ENCODE data around the gene NGF. TPM values are rescaled to one million over a fixed set of nuclear protein-coding genes. Genes with fewer than 3 reads are reported as not detected.

NGF gene
- total RNA-seq, 4 donors from 2014 or later, result 0.78 TPM; not detected in 3

DNA sequence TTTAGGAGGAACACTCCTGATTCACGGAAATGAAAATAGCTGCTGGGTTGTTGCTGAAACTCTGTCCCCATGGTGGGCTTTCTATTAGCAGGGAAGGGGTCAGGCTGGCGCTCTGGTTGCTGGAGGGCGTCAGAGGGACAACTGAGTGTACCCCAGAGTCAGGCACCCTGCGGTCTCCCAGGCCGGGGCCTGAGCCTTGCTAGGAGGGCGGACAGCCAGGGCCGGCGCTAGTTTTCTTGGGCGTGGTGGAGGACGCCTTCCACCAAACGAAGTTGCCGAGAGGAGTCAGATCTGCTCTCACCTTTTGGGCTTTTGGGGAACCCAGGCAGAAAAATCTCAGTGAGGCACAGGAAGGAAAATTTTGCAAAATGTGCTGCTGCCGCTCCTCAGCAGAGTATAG, 54.8 kb downstream of the NGF start:
- TF ChIP-seq, protein P1, sequence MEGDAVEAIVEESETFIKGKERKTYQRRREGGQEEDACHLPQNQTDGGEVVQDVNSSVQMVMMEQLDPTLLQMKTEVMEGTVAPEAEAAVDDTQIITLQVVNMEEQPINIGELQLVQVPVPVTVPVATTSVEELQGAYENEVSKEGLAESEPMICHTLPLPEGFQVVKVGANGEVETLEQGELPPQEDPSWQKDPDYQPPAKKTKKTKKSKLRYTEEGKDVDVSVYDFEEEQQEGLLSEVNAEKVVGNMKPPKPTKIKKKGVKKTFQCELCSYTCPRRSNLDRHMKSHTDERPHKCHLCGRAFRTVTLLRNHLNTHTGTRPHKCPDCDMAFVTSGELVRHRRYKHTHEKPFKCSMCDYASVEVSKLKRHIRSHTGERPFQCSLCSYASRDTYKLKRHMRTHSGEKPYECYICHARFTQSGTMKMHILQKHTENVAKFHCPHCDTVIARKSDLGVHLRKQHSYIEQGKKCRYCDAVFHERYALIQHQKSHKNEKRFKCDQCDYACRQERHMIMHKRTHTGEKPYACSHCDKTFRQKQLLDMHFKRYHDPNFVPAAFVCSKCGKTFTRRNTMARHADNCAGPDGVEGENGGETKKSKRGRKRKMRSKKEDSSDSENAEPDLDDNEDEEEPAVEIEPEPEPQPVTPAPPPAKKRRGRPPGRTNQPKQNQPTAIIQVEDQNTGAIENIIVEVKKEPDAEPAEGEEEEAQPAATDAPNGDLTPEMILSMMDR (IDR thresholded peaks at IDR 0.05 in 4 of 5, conservative IDR thresholded peaks at IDR 0.05 in 1 of 5), result no peak
- no peak for TF ChIP-seq POLR2A (IDR thresholded peaks at IDR 0.05)
- Histone ChIP-seq H3K4me1 (peaks cover 0 to 5% of the 10 kb centered on the region in 2 donors), H3K9me3 (no peaks in the 10 kb centered on the region), H3K27ac (peak overlapping the region; percentile 65 to 74 (median 70)), H3K27me3 (no peaks in the 10 kb centered on the region), H3K36me3 (no peaks in the 10 kb centered on the region), H3K4me3 (no peak overlapping the region)
- in situ Hi-C loops (cut with MboI; ENCODE audit: low sequenced_read_pairs in 4 of 4), result loop anchor here in 1 of 4 donors (10.0 kb wide), 1 partner anchor 52 kb away; the partner anchor contains the start of gene NGF
- no peak for DNase-seq
- no peak for ATAC-seq
- intact Hi-C loops (cut with DNase I; ENCODE audit: low total_unique reads), result no loop called here

DNA sequence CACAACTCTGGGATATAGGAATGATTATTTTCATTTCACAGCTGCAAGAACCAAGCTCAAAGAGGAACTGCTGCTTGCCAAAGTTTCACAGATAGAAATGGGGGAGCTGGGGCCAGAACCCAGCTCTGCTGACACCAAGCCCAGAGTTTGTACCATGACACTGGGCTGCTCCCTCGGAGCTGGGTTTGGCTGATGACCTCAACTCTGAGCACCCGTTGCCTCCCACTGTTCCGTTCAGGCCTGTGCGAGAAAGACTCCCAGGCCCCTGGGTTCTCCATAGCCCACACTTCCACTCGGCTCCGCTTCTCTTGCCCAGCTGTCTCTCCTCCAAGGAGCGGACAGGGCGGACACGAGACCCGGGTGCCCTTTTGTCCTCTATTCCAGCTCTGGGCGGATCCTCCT, 55.2 kb downstream of the NGF start:
- in situ Hi-C loops (cut with MboI; ENCODE audit: low sequenced_read_pairs in 4 of 4) (loop anchor here in 1 of 4 donors (10.0 kb wide), 1 partner anchor 52 kb away; the partner anchor contains the start of gene NGF), intact Hi-C loops (cut with DNase I; ENCODE audit: low total_unique reads) (no loop called here)

DNA sequence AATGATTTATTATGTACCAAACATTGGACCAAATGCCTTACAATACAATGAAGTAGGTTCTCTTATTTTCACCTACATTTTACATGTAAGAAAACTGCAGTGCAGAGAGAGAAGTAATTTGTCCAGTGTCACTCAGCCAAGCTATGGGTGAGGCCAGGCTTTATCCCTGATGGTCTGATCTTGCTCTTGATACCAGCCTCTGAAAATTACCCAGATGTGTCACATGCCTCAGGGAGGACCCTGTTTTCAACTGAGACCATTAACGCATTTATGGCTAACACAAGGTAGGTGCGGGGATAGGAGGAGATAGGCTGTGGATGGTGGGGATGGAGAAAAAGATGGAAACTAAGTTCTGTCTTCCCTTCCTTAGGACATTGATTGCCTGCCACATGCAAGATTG, 56.9 kb downstream of the NGF start:
- TF ChIP-seq POLR2A (IDR thresholded peaks at IDR 0.05), result no peak
- TF ChIP-seq, protein P1 (IDR thresholded peaks at IDR 0.05 in 4 of 5, conservative IDR thresholded peaks at IDR 0.05 in 1 of 5), result no peak
- Histone ChIP-seq H3K36me3 (no peaks in the 10 kb centered on the region), H3K4me3 (no peak overlapping the region), H3K27ac (no peak overlapping the region), H3K4me1 (peaks cover 0 to 5% of the 10 kb centered on the region in 2 donors), H3K27me3 (no peaks in the 10 kb centered on the region), H3K9me3 (no peaks in the 10 kb centered on the region)
- DNase-seq (no peak), ATAC-seq (no peak)
- intact Hi-C loops (cut with DNase I; ENCODE audit: low total_unique reads), result no loop called here
- in situ Hi-C loops (cut with MboI; ENCODE audit: low sequenced_read_pairs in 4 of 4), result loop anchor here in 1 of 4 donors (10.0 kb wide), 1 partner anchor 54 kb away; the partner anchor contains the start of gene NGF

More for the DNA sequence above, 55.2 kb downstream of the NGF start:
- Histone ChIP-seq H3K4me3 (no peak overlapping the region), H3K4me1 (peaks cover 0 to 5% of the 10 kb centered on the region in 2 donors), H3K27me3 (no peaks in the 10 kb centered on the region), H3K9me3 (no peaks in the 10 kb centered on the region), H3K36me3 (no peaks in the 10 kb centered on the region), H3K27ac (peak overlapping the region; percentile 65 to 74 (median 70))
- peak; percentile 36 to 46 for DNase-seq
- TF ChIP-seq, protein P1 (IDR thresholded peaks at IDR 0.05 in 4 of 5, conservative IDR thresholded peaks at IDR 0.05 in 1 of 5), result no peak
- no peak for TF ChIP-seq POLR2A (IDR thresholded peaks at IDR 0.05)
- ATAC-seq, result peak; percentile 39 to 64

DNA sequence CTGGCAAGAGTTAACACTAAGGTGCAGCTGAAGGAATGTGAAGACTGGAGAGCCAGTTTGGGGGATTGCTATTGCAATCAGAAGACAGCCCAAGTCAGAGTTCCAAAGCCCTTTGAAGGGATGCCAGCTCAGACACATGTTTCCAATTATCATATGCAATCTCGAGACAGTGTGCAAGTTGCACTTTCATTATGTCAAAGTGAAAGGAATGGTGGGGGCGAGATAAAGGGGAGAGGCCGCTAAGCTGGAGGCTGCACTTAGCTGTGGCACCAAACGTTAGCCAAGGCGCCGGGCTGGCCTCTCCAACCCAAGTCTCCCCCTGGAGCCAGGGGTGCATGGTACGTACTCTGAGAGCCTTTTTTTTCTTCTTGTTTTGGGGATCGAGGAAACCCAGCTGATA, 58.0 kb downstream of the NGF start:
- no peak overlapping the region for H3K27ac ChIP-seq
- in situ Hi-C loops (cut with MboI; ENCODE audit: low sequenced_read_pairs in 4 of 4), result loop anchor here in 1 of 4 donors (10.0 kb wide), 1 partner anchor 55 kb away; the partner anchor contains the start of gene NGF
- H3K4me3 ChIP-seq, result no peak overlapping the region
- no peaks in the 10 kb centered on the region for H3K36me3 ChIP-seq
- ATAC-seq, result no peak
- TF ChIP-seq POLR2A (IDR thresholded peaks at IDR 0.05), result no peak
- TF ChIP-seq, protein P1 (IDR thresholded peaks at IDR 0.05 in 4 of 5, conservative IDR thresholded peaks at IDR 0.05 in 1 of 5), result no peak
- intact Hi-C loops (cut with DNase I; ENCODE audit: low total_unique reads), result no loop called here
- peaks cover 0 to 4% of the 10 kb centered on the region in 2 donors for H3K4me1 ChIP-seq
- no peak for DNase-seq
- H3K9me3 ChIP-seq, result no peaks in the 10 kb centered on the region
- no peaks in the 10 kb centered on the region for H3K27me3 ChIP-seq

DNA sequence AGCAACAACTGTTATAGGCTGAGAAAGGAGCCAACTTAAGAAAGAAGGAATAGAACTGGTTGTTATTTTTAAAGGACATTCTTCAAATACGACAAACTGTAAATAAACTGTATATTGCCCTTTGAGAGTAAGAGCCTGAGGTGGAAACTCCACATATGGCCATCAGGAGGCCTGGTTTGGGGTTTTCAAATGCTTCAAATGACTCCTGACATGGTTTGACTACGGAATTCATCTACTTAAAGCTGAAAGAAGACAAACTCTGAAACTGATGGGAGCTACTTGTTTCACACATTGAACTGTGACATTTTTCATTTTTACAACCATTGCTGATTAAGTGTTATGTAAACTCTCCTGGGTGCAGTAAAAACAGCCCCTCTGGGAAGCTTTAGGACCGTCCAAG, 59.8 kb downstream of the NGF start:
- no peak overlapping the region for H3K27ac ChIP-seq
- H3K36me3 ChIP-seq, result no peaks in the 10 kb centered on the region
- no peaks in the 10 kb centered on the region for H3K9me3 ChIP-seq
- intact Hi-C loops (cut with DNase I; ENCODE audit: low total_unique reads), result loop anchor here (10.0 kb wide), 1 partner anchor 143 kb away; no protein-coding TSS in a partner anchor
- H3K27me3 ChIP-seq, result no peaks in the 10 kb centered on the region
- no peak for TF ChIP-seq POLR2A (IDR thresholded peaks at IDR 0.05)
- TF ChIP-seq, protein P1 (IDR thresholded peaks at IDR 0.05 in 4 of 5, conservative IDR thresholded peaks at IDR 0.05 in 1 of 5), result no peak
- DNase-seq (no peak), ATAC-seq (no peak)
- no peaks in the 10 kb centered on the region for H3K4me1 ChIP-seq
- H3K4me3 ChIP-seq, result no peak overlapping the region
- in situ Hi-C loops (cut with MboI; ENCODE audit: low sequenced_read_pairs in 4 of 4), result no loop called here

All from gastrocnemius medialis (tissue), 4 donors.